Measurements from ENCODE around the gene DOCK9. TPM values are rescaled to one million over a fixed set of nuclear protein-coding genes. Genes with fewer than 3 reads are reported as not detected.

The DOCK9 gene
- total and polyA plus RNA-seq, 2 donors (not counting 1 experiment from before 2014, with no cell fraction given) = 18.2 TPM

DNA sequence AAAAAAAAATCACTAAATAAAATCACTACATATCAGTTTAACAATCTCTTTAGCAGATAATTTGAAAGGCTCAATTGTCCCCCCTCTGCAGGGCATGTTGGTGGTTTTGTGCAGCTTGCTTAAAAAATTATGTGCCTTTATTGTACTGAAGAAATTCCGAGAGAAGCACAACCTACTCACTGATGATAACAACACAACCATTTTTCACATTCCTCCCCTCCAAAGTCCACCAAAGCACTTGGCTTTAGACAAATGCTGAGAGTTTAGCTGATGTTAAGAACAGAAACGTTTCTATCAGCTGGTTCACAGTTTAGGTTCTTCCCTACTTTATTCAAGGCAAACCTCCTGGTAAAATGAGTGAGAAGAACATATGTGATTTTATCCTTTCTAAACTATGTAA is 923 bp downstream of the DOCK9 start:
- no peaks in the 10 kb centered on the region for H3K79me2 ChIP-seq (ENCODE audit: control insufficient read depth, insufficient read depth, low read length)
- no peaks in the 10 kb centered on the region for H4K20me1 ChIP-seq (ENCODE audit: control insufficient read depth, extremely low read depth, insufficient read depth, low read length)
- H3K4me2 ChIP-seq (ENCODE audit: extremely low read depth, insufficient read depth, low read length) = peak overlapping the region; percentile 93
- H3K9ac ChIP-seq (ENCODE audit: insufficient read depth, low read length) = no peak overlapping the region
- H2AFZ ChIP-seq (ENCODE audit: low read length) = no peak overlapping the region
- no peak overlapping the region for H3K27ac ChIP-seq (ENCODE audit: insufficient read depth, low read length)
- H3K27me3 ChIP-seq (ENCODE audit: control insufficient read depth, insufficient read depth, low read length) = no peaks in the 10 kb centered on the region
- no peak for TF ChIP-seq EZH2 (IDR thresholded peaks at IDR 0.05; ENCODE audit: low read length, missing control alignments)
- TF ChIP-seq, protein P1, sequence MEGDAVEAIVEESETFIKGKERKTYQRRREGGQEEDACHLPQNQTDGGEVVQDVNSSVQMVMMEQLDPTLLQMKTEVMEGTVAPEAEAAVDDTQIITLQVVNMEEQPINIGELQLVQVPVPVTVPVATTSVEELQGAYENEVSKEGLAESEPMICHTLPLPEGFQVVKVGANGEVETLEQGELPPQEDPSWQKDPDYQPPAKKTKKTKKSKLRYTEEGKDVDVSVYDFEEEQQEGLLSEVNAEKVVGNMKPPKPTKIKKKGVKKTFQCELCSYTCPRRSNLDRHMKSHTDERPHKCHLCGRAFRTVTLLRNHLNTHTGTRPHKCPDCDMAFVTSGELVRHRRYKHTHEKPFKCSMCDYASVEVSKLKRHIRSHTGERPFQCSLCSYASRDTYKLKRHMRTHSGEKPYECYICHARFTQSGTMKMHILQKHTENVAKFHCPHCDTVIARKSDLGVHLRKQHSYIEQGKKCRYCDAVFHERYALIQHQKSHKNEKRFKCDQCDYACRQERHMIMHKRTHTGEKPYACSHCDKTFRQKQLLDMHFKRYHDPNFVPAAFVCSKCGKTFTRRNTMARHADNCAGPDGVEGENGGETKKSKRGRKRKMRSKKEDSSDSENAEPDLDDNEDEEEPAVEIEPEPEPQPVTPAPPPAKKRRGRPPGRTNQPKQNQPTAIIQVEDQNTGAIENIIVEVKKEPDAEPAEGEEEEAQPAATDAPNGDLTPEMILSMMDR (conservative IDR thresholded peaks at IDR 0.05 in 1 of 2, IDR thresholded peaks at IDR 0.05 in 1 of 2; ENCODE audit: low read depth in 1 of 2, low read length in 2 of 2) = no peak
- peak in 1 of 2 donors; percentile 71 for DNase-seq (ENCODE audit: low read depth in 2 of 2)
- no peaks in the 10 kb centered on the region for H3K36me3 ChIP-seq (ENCODE audit: control insufficient read depth, insufficient read depth, low read length)
- H3K4me3 ChIP-seq (replicated peaks in 1 of 4; ENCODE audit: control extremely low read depth in 1 of 4, insufficient read depth in 1 of 4, low read depth in 3 of 4, low read length in 4 of 4) = peak overlapping the region in 2 of 4 experiments; percentile 29 to 70
- H3K9me3 ChIP-seq (ENCODE audit: control insufficient read depth, insufficient read depth, low read depth, low read length) = no peaks in the 10 kb centered on the region
- no peaks in the 10 kb centered on the region for H3K4me1 ChIP-seq (ENCODE audit: control insufficient read depth, extremely low read depth, insufficient read depth, low read length)

DNA sequence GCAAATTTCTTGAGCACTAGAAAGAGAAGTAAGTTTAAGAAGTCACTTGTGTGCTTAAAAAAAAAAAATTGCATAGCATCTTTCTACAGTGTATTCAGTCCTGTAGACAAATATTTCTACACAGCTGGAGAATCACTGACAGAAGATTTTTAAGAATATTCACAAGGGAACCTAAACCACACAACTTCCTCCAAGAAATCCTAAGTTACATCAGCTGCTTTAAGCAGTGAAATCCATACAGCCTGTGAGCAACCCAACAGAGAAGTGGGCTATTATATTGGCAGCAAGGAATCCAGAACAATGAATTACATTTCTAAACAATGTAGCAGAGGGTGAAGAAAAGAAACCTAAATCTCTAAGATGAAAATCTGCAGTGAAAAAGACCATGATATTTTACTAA is 1.5 kb downstream of the DOCK9 start:
- Histone ChIP-seq H3K4me2 (ENCODE audit: extremely low read depth, insufficient read depth, low read length) (no peak overlapping the region), H3K9me3 (ENCODE audit: control insufficient read depth, insufficient read depth, low read depth, low read length) (no peaks in the 10 kb centered on the region), H3K79me2 (ENCODE audit: control insufficient read depth, insufficient read depth, low read length) (no peaks in the 10 kb centered on the region), H4K20me1 (ENCODE audit: control insufficient read depth, extremely low read depth, insufficient read depth, low read length) (no peaks in the 10 kb centered on the region), H3K9ac (ENCODE audit: insufficient read depth, low read length) (no peak overlapping the region), H2AFZ (ENCODE audit: low read length) (no peak overlapping the region), H3K4me3 (replicated peaks in 1 of 4; ENCODE audit: control extremely low read depth in 1 of 4, insufficient read depth in 1 of 4, low read depth in 3 of 4, low read length in 4 of 4) (peak overlapping the region in 1 of 4 experiments; percentile 70), H3K27me3 (ENCODE audit: control insufficient read depth, insufficient read depth, low read length) (no peaks in the 10 kb centered on the region), H3K4me1 (ENCODE audit: control insufficient read depth, extremely low read depth, insufficient read depth, low read length) (no peaks in the 10 kb centered on the region), H3K27ac (ENCODE audit: insufficient read depth, low read length) (no peak overlapping the region), H3K36me3 (ENCODE audit: control insufficient read depth, insufficient read depth, low read length) (no peaks in the 10 kb centered on the region)
- no peak for TF ChIP-seq EZH2 (IDR thresholded peaks at IDR 0.05; ENCODE audit: low read length, missing control alignments)
- TF ChIP-seq, protein P1 (conservative IDR thresholded peaks at IDR 0.05 in 1 of 2, IDR thresholded peaks at IDR 0.05 in 1 of 2; ENCODE audit: low read depth in 1 of 2, low read length in 2 of 2) = no peak
- DNase-seq (ENCODE audit: low read depth in 2 of 2) = peak; percentile 57 to 75

DNA sequence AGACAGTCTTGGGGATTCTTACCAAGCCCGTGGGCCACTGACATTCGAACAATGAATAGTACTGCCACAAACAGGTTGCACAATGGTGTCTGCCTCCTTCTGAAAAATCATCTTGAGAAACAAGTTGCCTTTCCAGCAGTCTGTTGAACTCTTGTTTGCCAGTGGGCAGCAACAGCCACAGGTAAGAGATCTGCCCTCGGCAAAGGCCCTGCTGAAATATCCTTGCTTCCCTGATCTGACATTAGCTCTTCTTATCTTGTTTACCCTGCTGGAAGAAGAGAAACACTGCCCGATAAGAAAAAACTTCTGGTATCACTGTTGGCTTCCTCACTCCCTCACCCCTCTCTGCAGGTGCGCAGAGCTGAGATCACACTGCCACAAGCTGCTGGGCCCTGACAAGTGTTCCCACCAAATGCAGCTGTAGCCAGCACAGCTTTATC is 2.0 kb downstream of the DOCK9 start:
- Histone ChIP-seq H3K27ac (ENCODE audit: insufficient read depth, low read length) (no peak overlapping the region), H4K20me1 (ENCODE audit: control insufficient read depth, extremely low read depth, insufficient read depth, low read length) (no peaks in the 10 kb centered on the region), H3K27me3 (ENCODE audit: control insufficient read depth, insufficient read depth, low read length) (no peaks in the 10 kb centered on the region), H3K9ac (ENCODE audit: insufficient read depth, low read length) (no peak overlapping the region), H2AFZ (ENCODE audit: low read length) (no peak overlapping the region), H3K4me2 (ENCODE audit: extremely low read depth, insufficient read depth, low read length) (no peak overlapping the region), H3K4me3 (replicated peaks in 1 of 4; ENCODE audit: control extremely low read depth in 1 of 4, insufficient read depth in 1 of 4, low read depth in 3 of 4, low read length in 4 of 4) (peak overlapping the region in 1 of 4 experiments; percentile 70), H3K79me2 (ENCODE audit: control insufficient read depth, insufficient read depth, low read length) (no peaks in the 10 kb centered on the region), H3K36me3 (ENCODE audit: control insufficient read depth, insufficient read depth, low read length) (no peaks in the 10 kb centered on the region), H3K9me3 (ENCODE audit: control insufficient read depth, insufficient read depth, low read depth, low read length) (no peaks in the 10 kb centered on the region), H3K4me1 (ENCODE audit: control insufficient read depth, extremely low read depth, insufficient read depth, low read length) (no peaks in the 10 kb centered on the region)
- no peak for DNase-seq (ENCODE audit: low read depth in 2 of 2)
- TF ChIP-seq, protein P1 (conservative IDR thresholded peaks at IDR 0.05 in 1 of 2, IDR thresholded peaks at IDR 0.05 in 1 of 2; ENCODE audit: low read depth in 1 of 2, low read length in 2 of 2) = no peak
- no peak for TF ChIP-seq EZH2 (IDR thresholded peaks at IDR 0.05; ENCODE audit: low read length, missing control alignments)
